Measurements from ENCODE around the gene CCDC89. TPM values are rescaled to one million over a fixed set of nuclear protein-coding genes. Genes with fewer than 3 reads are reported as not detected.
A peak's percentile ranks its signal among the peaks of the same experiment; 100 is the strongest.
"Not testable (repeated sequence)": the region's sequence is repeated elsewhere in the genome, so short reads cannot be mapped to it uniquely, and the experiment has no call there.

Gene CCDC89
- polyA plus RNA-seq, 3 donors, result 4.4 to 5.7 (median 4.6) TPM

- DNase-seq (ENCODE audit: low read depth in 3 of 3, low spot score in 2 of 3), result no peak
These were observed 9.6 kb upstream of the CCDC89 start for GRCh38 chr11:85695546-85695945.

- DNase-seq (ENCODE audit: low read depth in 3 of 3, low spot score in 2 of 3), result no peak
These were observed 8.5 kb upstream of the CCDC89 start for GRCh38 chr11:85694385-85694980.

GRCh38 chr11:85685125-85685819 lies 723 bp downstream of the CCDC89 start:
- peak in 2 of 3 donors; percentile 56 to 66 for DNase-seq (ENCODE audit: low read depth in 3 of 3, low spot score in 2 of 3)

GRCh38 chr11:85682330-85683305 lies 3.4 kb downstream of the CCDC89 start:
- peak in 1 of 3 donors; percentile 57 for DNase-seq (ENCODE audit: low read depth in 3 of 3, low spot score in 2 of 3)

GRCh38 chr11:85680897-85681296 lies 5.1 kb downstream of the CCDC89 start:
- DNase-seq (ENCODE audit: low read depth in 3 of 3, low spot score in 2 of 3), result no peak

GRCh38 chr11:85679576-85679975 lies 6.4 kb downstream of the CCDC89 start:
- DNase-seq (ENCODE audit: low read depth in 3 of 3, low spot score in 2 of 3), result no peak

GRCh38 chr11:85673393-85673792 lies 12.6 kb downstream of the CCDC89 start:
- DNase-seq (ENCODE audit: low read depth in 3 of 3, low spot score in 2 of 3), result no peak

- DNase-seq (ENCODE audit: low read depth in 3 of 3, low spot score in 2 of 3), result no peak
These were observed 13.7 kb downstream of the CCDC89 start for GRCh38 chr11:85672105-85672902.

- DNase-seq (ENCODE audit: low read depth in 3 of 3, low spot score in 2 of 3), result not testable (repeated sequence)
These were observed 14.9 kb downstream of the CCDC89 start for GRCh38 chr11:85670949-85671663.

- no peak for DNase-seq (ENCODE audit: low read depth in 3 of 3, low spot score in 2 of 3)
These were observed 17.8 kb downstream of the CCDC89 start for GRCh38 chr11:85668157-85668556.

GRCh38 chr11:85666687-85667086 lies 19.3 kb downstream of the CCDC89 start:
- no peak for DNase-seq (ENCODE audit: low read depth in 3 of 3, low spot score in 2 of 3)

- DNase-seq (ENCODE audit: low read depth in 3 of 3, low spot score in 2 of 3), result no peak
These were observed 20.3 kb downstream of the CCDC89 start for GRCh38 chr11:85665733-85666132.

GRCh38 chr11:85664615-85665481 lies 21.1 kb downstream of the CCDC89 start, which contains the start of gene CREBZF:
Gene CREBZF (minus strand): TSS chr11:85665129. CDS start chr11:85664875, 254 bp downstream.
- peak; percentile 89 to 95 (median 92) for DNase-seq (ENCODE audit: low read depth in 3 of 3, low spot score in 2 of 3)

GRCh38 chr11:85663753-85664614 lies 22.0 kb downstream of the CCDC89 start:
- peak in 1 of 3 donors; percentile 66 for DNase-seq (ENCODE audit: low read depth in 3 of 3, low spot score in 2 of 3)

GRCh38 chr11:85663080-85663752 lies 22.8 kb downstream of the CCDC89 start:
- DNase-seq (ENCODE audit: low read depth in 3 of 3, low spot score in 2 of 3), result no peak

GRCh38 chr11:85661972-85662664 lies 23.9 kb downstream of the CCDC89 start:
- no peak for DNase-seq (ENCODE audit: low read depth in 3 of 3, low spot score in 2 of 3)

GRCh38 chr11:85658180-85658579 lies 27.8 kb downstream of the CCDC89 start:
- no peak for DNase-seq (ENCODE audit: low read depth in 3 of 3, low spot score in 2 of 3)
